A549 treated with AZD2906 at 1 μM for 4 hours (cell line): ENCODE results near the gene ALG10B. TPM values are rescaled to one million over a fixed set of nuclear protein-coding genes. Genes with fewer than 3 reads are reported as not detected.

ENCODE experiments used
- total RNA-seq: library from RNA; stranded (reverse); fragments of 200-300 nt; extraction: Qiagen RNA extraction; gene quantifications from 5 replicates; pipeline ENCODE4 v1.2.3, GENCODE V29; 2022

ALG10B gene
- 4.1 to 5.9 TPM (median 5.5 TPM) in 5 replicates for total RNA-seq

GRCh38 chr12:38316391-38317129 lies at the start of gene ALG10B:
ALG10B (plus strand) TSS chr12:38316774; CDS start chr12:38316894, 120 bp downstream.

